GM18868 (cell line): ENCODE data around the gene CCT4.
"Not testable (repeated sequence)": the region's sequence is repeated elsewhere in the genome, so short reads cannot be mapped to it uniquely, and the experiment has no call there.

ENCODE experiments used
- ATAC-seq: cut with Tn5 transposase; IDR thresholded peaks from one replicate; pipeline ENCODE4 v1.9.1; 2021; ENCODE audit warnings: mild to moderate bottlenecking, moderate library complexity; ENCODE audit not compliant: unreplicated experiment

Gene CCT4

GRCh38 chr2:61882850-61883249 lies 5.6 kb downstream of the CCT4 start:
- no peak for ATAC-seq

DNA sequence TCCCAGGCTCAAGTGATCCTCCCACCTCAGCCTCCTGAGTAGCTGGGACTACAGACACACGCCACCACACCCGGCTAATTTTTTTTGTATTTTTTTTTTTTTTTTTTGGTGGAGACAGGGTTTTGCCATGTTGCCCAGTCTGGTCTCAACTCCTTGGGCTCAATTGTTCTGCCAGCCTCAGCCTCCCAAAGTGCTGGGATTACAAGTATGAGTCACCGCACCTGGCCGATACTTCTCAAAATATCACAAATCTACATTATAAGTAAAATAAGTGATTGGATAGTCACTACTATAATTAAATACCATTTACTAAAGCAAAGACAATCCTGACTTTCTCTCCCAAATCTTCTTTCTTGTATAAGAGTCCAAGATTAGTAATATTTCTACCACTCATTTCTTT lies 9.1 kb downstream of the CCT4 start:
- not testable (repeated sequence) for ATAC-seq

- ATAC-seq: no peak
Measured at GRCh38 chr2:61878761-61879160, 9.7 kb downstream of the CCT4 start.

DNA sequence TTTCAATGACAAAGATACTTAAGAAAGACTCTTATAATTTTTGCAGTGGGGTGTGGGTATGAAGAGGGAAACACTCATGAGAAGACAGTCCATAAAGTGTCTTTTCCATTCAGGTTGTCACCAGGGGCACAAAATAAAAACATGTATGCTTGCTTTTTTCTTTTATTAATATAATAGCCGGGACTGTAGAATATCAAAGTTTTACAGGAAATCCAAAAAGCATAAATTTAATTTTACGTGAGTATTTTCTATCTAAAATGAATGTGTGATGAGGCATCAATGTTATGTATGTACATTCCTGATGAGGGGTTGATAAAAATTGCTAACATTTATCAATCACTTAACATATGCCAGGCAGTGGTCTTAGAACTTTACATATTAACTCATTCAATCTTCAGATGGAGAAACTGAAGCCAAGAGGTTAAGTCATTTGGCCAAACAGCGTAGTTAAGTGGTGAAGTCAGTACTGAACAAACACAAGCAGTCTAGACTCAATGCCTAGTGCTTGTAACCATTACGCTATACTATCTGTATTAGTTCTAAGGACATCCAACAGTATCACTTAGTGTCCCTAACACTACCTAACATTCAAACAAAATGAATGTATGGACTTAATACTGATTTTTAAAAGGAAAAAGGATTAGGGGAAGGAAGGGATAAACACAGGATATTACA lies 10.7 kb downstream of the CCT4 start:
- ATAC-seq: no peak

DNA sequence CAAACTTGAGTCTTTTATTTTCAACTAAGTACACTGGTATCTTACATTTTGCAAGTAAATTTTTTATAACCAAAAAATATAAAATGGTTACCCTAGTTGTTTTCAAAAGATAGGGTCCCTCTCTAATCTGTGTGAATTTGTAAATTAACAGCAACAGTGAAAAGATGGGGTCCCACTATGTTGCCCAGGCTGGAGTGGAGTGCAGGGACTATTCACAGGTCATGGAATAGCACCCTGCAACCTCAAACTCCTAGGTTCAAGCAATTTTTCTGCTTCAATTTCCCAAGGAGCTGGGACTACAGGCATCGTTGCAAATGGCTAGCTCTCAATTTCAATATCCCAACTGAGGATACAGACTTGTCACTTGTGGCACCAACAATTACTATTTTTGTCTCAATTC lies 12.1 kb downstream of the CCT4 start:
- ATAC-seq: no peak

- ATAC-seq: not testable (repeated sequence)
Measured at GRCh38 chr2:61866482-61867089, 21.9 kb downstream of the CCT4 start.

- no peak for ATAC-seq
Measured at GRCh38 chr2:61862085-61862484, 26.4 kb downstream of the CCT4 start.

DNA sequence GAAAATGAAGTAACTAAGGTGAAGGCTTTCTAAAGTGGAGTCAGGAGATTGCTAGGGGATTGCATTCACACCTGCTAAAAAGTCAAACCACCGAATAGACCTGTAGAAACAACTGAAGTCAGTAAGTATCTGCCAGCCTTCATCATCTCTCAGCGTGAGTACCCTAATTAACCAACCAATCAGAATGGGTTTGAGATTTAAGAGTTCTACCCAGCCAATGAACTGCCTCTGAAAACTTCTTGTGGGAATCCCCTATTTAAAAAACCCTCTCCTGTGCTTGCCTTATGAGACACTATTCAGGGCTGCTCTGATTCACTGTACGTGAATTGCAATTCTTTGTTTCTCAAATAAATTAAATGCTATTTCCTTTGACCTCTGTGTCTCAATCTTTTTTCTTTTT lies 31.2 kb downstream of the CCT4 start:
- no peak for ATAC-seq

DNA sequence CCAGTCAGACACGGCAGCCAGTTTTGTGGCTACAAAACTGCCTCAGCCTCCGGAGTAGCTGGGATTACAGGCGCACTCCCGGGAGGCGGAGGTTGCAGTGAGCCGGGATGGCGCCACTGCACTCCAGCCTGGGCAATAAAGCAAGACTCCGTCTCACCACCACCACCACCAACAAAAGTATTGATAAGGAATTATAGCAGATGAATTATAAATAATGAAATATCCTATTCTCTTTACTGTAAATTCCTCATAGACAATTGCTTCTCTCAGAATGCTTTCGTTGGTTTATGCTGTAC lies 33.2 kb downstream of the CCT4 start:
- ATAC-seq: no peak

GRCh38 chr2:61854564-61855317 lies 33.7 kb downstream of the CCT4 start:
- ATAC-seq: peak; percentile 90

DNA sequence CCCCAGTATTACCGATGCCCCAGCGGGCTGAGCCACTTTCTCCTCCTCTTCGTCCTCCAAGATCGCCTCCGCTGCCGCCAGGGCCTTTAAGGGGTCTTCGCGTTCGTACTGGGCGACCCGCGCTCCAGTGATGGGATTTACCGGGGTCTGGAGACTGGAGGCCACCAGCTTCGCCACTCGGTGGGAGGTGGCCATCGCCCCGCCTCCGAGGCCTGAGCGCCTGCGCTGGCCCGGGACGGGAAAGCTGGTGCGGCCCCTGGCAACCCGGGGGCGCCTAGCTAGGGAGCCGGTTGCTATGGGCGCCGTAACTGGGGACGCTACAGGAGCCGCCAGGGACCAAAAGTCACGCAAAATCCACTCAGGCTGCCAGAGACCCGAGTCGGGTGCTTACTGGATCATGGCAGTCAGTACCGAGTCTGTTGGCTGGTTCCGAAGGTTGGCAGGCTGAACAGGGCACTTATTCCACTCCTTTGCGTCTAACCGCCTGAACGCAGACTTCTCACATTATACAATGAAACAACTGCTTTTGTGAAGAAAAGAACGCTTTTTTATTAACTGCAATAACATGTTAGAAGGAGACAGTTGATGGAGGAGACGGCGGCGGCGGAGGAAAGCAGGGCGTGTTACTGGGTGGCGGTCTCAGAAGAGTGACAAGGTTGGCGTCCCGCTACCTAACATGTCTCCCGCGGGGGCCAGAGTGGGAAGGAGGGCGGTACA lies 34.5 kb downstream of the CCT4 start, which contains the start of gene FAM161A:
Gene FAM161A, minus strand, starts transcription at position 214 of the 717 bp plus-strand sequence. Its CDS starts 19 bp downstream, at position 195.
- peak; percentile 74 for ATAC-seq

GRCh38 chr2:61853086-61853846 lies 35.2 kb downstream of the CCT4 start:
- peak; percentile 64 for ATAC-seq

- not testable (repeated sequence) for ATAC-seq
Measured at GRCh38 chr2:61851270-61851669, 37.2 kb downstream of the CCT4 start.

DNA sequence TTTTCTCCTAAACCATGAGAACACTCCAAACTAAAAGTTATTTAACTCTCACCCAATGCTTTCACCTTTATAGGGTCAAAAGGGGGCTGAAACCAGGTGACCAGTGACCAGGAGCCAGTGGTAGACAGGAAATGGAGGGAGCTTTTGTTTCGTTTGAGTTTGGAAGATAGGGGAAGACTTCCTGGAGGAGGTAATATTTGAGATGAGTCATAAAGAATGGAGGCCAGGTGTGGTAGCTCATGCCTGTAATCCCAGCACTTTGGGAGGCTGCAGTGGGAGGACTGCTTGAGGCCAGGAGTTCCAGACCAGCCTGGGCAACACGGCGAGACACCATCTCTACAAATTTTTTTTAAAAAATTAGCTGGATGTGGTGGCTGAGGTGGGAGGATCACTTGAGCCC lies 43.1 kb downstream of the CCT4 start:
- no peak for ATAC-seq

DNA sequence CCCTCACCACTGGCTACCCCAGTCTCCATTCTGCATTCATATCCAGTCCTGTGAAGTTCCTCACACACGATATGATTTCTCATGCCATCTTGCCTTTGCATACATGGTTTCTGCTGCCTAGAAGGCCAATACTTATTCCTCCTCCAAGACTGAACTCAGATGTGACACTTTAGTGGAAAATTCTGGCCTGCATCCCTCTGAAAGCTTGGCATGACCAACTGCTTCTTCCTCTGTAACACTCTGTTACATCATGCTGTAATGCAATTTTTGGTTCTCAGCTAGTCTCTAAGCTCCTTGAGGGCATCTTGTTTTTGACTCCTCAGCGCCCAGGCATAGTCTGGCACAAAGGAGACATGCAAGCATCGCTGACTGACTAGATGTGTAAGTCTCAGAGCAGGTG lies 47.2 kb downstream of the CCT4 start:
- ATAC-seq: no peak

DNA sequence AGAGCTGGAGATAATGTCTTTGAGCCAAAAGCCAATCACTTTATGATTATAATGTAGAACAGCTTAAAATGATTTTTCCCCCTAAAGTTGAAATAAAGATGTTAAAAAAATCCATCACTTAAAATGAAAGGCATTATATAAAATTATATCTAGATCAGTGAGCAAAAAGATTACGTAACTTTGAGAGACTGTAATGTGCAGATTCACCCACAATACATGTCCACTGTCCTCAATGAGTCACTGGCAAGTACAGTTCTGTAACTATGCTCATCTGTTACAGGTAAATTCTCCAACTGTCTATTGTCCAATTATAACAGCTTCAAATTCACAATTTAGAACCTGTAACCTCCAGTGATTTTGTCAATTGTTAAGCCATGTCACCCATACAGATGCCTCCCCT lies 53.6 kb downstream of the CCT4 start:
- ATAC-seq: no peak

GRCh38 chr2:61833971-61834370 lies 54.5 kb downstream of the CCT4 start:
- no peak for ATAC-seq

DNA sequence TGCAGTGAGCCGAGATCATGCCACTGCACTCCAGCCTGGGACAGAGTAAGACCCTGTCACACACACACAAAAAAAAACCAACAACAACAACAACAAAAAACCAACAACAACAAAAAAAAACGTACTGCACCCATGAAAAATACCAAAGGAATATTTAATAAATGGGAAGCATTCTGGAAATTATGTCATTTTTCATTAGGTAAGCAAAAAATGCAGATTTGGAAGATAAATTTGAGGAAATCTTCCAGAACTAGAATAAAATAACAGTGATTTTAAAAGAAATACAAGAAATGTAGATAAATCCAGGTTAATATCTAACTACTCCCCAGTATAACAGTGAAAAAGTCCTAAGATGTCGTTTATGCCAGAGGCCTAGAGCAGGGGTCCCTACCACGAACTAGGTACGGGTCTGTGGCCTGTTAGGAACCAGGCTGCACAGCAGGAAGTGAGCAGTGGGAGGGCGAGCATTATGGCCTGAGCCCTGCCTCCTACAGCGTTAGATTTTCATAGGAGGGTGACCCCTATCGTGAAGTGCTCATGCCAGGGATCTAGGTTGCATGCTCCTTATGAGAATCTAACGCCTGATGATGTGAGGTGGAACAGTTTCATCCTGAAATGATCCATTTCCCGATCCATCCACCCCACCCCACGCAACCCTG lies 56.1 kb downstream of the CCT4 start:
- no peak for ATAC-seq

DNA sequence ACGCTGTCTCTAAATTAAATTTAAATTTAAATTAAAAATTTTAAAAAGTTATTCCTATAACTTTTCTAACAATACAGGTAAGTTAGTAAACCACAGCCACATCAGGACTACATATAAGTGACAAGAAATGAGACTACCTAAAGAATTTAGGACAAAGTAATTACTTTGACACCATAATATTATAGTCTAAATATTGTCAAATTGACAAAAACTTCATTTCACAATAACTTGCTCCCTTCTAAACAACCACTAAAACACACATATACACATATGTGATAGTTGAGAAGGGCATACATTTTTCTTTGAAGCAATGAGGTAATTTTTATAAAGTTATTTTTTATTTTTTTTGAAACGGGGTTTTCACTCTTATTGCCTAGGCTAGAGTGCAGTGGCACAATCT lies 66.2 kb downstream of the CCT4 start:
- ATAC-seq: no peak
